Mucosa of rectum (tissue), 2 donors: ENCODE data around the gene FRRS1.
"Not testable (repeated sequence)": the region's sequence is repeated elsewhere in the genome, so short reads cannot be mapped to it uniquely, and the experiment has no call there.

Source experiments
- H3K27ac ChIP-seq, 2 donors: one replicate each; pipeline ENCODE4 v1.7.0; 2013; ENCODE audit warnings: inconsistent platforms in 2 of 2, low read depth in 2 of 2, low read length in 2 of 2
- H3K27me3 ChIP-seq, 2 donors: one replicate each; pipeline ENCODE4 v1.7.0; 2013; ENCODE audit warnings: low read length in 2 of 2; ENCODE audit not compliant: control insufficient read depth in 2 of 2, insufficient read depth in 2 of 2
- H3K36me3 ChIP-seq, 2 donors: one replicate each; pipeline ENCODE4 v1.7.0; 2013; ENCODE audit warnings: low read length in 2 of 2; ENCODE audit not compliant: control insufficient read depth in 2 of 2, insufficient read depth in 2 of 2
- H3K4me1 ChIP-seq, 2 donors: one replicate each; pipeline ENCODE4 v1.7.0; 2013; ENCODE audit warnings: low read length in 2 of 2, mild to moderate bottlenecking in 1 of 2; ENCODE audit not compliant: control insufficient read depth in 2 of 2, insufficient read depth in 2 of 2
- H3K4me3 ChIP-seq, 2 donors: one replicate each; pipeline ENCODE4 v1.7.0; 2013; ENCODE audit warnings: low read length in 2 of 2
- H3K9ac ChIP-seq, 2 donors: one replicate each; pipeline ENCODE4 v1.7.0; 2013; ENCODE audit warnings: low read length in 2 of 2, low read depth in 1 of 2, mild to moderate bottlenecking in 1 of 2
- H3K9me3 ChIP-seq, 2 donors: one replicate each; pipeline ENCODE4 v1.7.0; 2013; ENCODE audit warnings: low read length in 2 of 2; ENCODE audit not compliant: control insufficient read depth in 2 of 2
- donor health status: healthy.
- donor health status: Normal muscosa, but diverticular disease.

Gene FRRS1

GRCh38 chr1:99768524-99769245 is 2.2 kb upstream of the FRRS1 start:
- H3K9me3 ChIP-seq, result no peaks in the 10 kb centered on the region
- H3K9ac ChIP-seq, result no peak overlapping the region
- H3K27me3 ChIP-seq, result no peaks in the 10 kb centered on the region
- no peak overlapping the region for H3K4me3 ChIP-seq
- H3K36me3 ChIP-seq, result no peaks in the 10 kb centered on the region
- H3K27ac ChIP-seq, result no peak overlapping the region
- peaks cover 3 to 8% of the 10 kb centered on the region in 2 donors for H3K4me1 ChIP-seq

GRCh38 chr1:99768104-99768503 is 1.7 kb upstream of the FRRS1 start:
- no peaks in the 10 kb centered on the region for H3K9me3 ChIP-seq
- no peaks in the 10 kb centered on the region for H3K36me3 ChIP-seq
- no peak overlapping the region for H3K9ac ChIP-seq
- no peak overlapping the region for H3K27ac ChIP-seq
- H3K4me1 ChIP-seq, result peaks cover 3 to 8% of the 10 kb centered on the region in 2 donors
- H3K4me3 ChIP-seq, result no peak overlapping the region
- no peaks in the 10 kb centered on the region for H3K27me3 ChIP-seq

- Histone ChIP-seq H3K27ac (no peak overlapping the region), H3K4me1 (peaks cover 3 to 8% of the 10 kb centered on the region in 2 donors), H3K4me3 (peak overlapping the region in 1 of 2 donors; percentile 2), H3K36me3 (no peaks in the 10 kb centered on the region), H3K9me3 (no peaks in the 10 kb centered on the region), H3K27me3 (no peaks in the 10 kb centered on the region), H3K9ac (no peak overlapping the region)
Observed at GRCh38 chr1:99764909-99765308, 1.5 kb downstream of the FRRS1 start.

- Histone ChIP-seq H3K4me1 (peaks cover 5 to 8% of the 10 kb centered on the region in 2 donors), H3K9ac (no peak overlapping the region), H3K36me3 (no peaks in the 10 kb centered on the region), H3K27ac (no peak overlapping the region), H3K9me3 (no peaks in the 10 kb centered on the region), H3K4me3 (peak overlapping the region in 1 of 2 donors; percentile 2), H3K27me3 (no peaks in the 10 kb centered on the region)
Observed at GRCh38 chr1:99764439-99764838, 2.0 kb downstream of the FRRS1 start.

- H3K27ac ChIP-seq, result no peak overlapping the region
- no peaks in the 10 kb centered on the region for H3K36me3 ChIP-seq
- H3K27me3 ChIP-seq, result no peaks in the 10 kb centered on the region
- H3K4me3 ChIP-seq, result no peak overlapping the region
- peaks cover 5 to 8% of the 10 kb centered on the region in 2 donors for H3K4me1 ChIP-seq
- H3K9ac ChIP-seq, result no peak overlapping the region
- no peaks in the 10 kb centered on the region for H3K9me3 ChIP-seq
Observed at GRCh38 chr1:99763956-99764355, 2.5 kb downstream of the FRRS1 start.

- Histone ChIP-seq H3K9ac (no peak overlapping the region), H3K36me3 (no peaks in the 10 kb centered on the region), H3K4me3 (no peak overlapping the region), H3K27ac (no peak overlapping the region), H3K27me3 (no peaks in the 10 kb centered on the region), H3K4me1 (peaks cover 5 to 9% of the 10 kb centered on the region in 2 donors), H3K9me3 (no peaks in the 10 kb centered on the region)
Observed at GRCh38 chr1:99761774-99762173, 4.7 kb downstream of the FRRS1 start.

GRCh38 chr1:99759518-99760160 is 6.8 kb downstream of the FRRS1 start:
- H3K9ac ChIP-seq, result no peak overlapping the region
- no peaks in the 10 kb centered on the region for H3K36me3 ChIP-seq
- H3K4me3 ChIP-seq, result no peak overlapping the region
- no peaks in the 10 kb centered on the region for H3K27me3 ChIP-seq
- no peak overlapping the region for H3K27ac ChIP-seq
- no peaks in the 10 kb centered on the region for H3K9me3 ChIP-seq
- peaks cover 2% of the 10 kb centered on the region in 2 donors for H3K4me1 ChIP-seq

GRCh38 chr1:99758686-99759517 is 7.5 kb downstream of the FRRS1 start:
- not testable (repeated sequence) for H3K9ac ChIP-seq, H3K4me3 ChIP-seq, H3K36me3 ChIP-seq, H3K27ac ChIP-seq, H3K9me3 ChIP-seq, H3K4me1 ChIP-seq, H3K27me3 ChIP-seq

GRCh38 chr1:99758073-99758511 is 8.3 kb downstream of the FRRS1 start:
- Histone ChIP-seq H3K36me3 (no peaks in the 10 kb centered on the region), H3K9me3 (no peaks in the 10 kb centered on the region), H3K9ac (no peak overlapping the region), H3K4me3 (peak overlapping the region in 1 of 2 donors; percentile 17), H3K4me1 (peaks cover 2% of the 10 kb centered on the region in 2 donors), H3K27ac (no peak overlapping the region), H3K27me3 (no peaks in the 10 kb centered on the region)

- Histone ChIP-seq H3K36me3 (no peaks in the 10 kb centered on the region), H3K27ac (no peak overlapping the region)
Observed at GRCh38 chr1:99756598-99756997, 9.8 kb downstream of the FRRS1 start.

More at GRCh38 chr1:99756598-99756997, 9.8 kb downstream of the FRRS1 start:
- Histone ChIP-seq H3K4me1 (peaks cover 2% of the 10 kb centered on the region in 2 donors), H3K27me3 (no peaks in the 10 kb centered on the region), H3K4me3 (no peak overlapping the region), H3K9ac (no peak overlapping the region), H3K9me3 (no peaks in the 10 kb centered on the region)
